H1 (cell line): ENCODE results near the gene TSPAN32. TPM values are rescaled to one million over a fixed set of nuclear protein-coding genes. Genes with fewer than 3 reads are reported as not detected.

Source experiments
- CTCF ChIA-PET: fragments of 300-600 bp; sonication (Branson Sonifier 250); formaldehyde crosslinking; loops from one replicate; lab custom pipeline; 2021; ENCODE audit not compliant: partially characterized antibody; lab: Charles Lee
- POLR2A ChIA-PET: fragments of 300-600 bp; sonication (Branson Sonifier 250); formaldehyde crosslinking; loops from one replicate; lab custom pipeline; 2021; ENCODE audit warnings: inconsistent platforms; ENCODE audit not compliant: partially characterized antibody; lab: Charles Lee
- DNase-seq, 2 experiments: peaks; one replicate each; pipeline versions ENCODE4 v3.0.0 to v3.0.0-alpha.2; 2010 to 2022; ENCODE audit warnings: low spot score in 2 of 2, low read depth in 1 of 2, mixed read lengths in 1 of 2
- FAIRE-seq: peaks from 2 replicates; lab custom pipeline; 2011; peaks lifted over from hg19 to GRCh38; lab: Jason Lieb, UNC
- H2AFZ ChIP-seq: 2 replicates; pipeline ENCODE4 v1.8.1; 2012; ENCODE audit warnings: low read length, inconsistent platforms
- H2AK5ac ChIP-seq: 2 replicates; pipeline ENCODE4 v1.6.1; 2013; ENCODE audit warnings: low read depth, low read length
- H2BK120ac ChIP-seq: replicated peaks from 2 replicates; pipeline ENCODE3; 2013; ENCODE audit warnings: low read depth, low read length, inconsistent platforms
- H2BK12ac ChIP-seq: 2 replicates; pipeline ENCODE4 v1.6.1; 2013; ENCODE audit warnings: low read depth, low read length
- H2BK15ac ChIP-seq: 2 replicates; pipeline ENCODE4 v1.6.1; 2013; ENCODE audit warnings: low read length
- H2BK20ac ChIP-seq: 2 replicates; pipeline ENCODE4 v1.6.1; 2013; ENCODE audit warnings: low read length
- H2BK5ac ChIP-seq: 2 replicates; pipeline ENCODE4 v1.6.1; 2013; ENCODE audit warnings: low read depth, low read length
- H3K14ac ChIP-seq: 2 replicates; pipeline ENCODE4 v1.6.1; 2013; ENCODE audit warnings: inconsistent platforms; ENCODE audit not compliant: insufficient read length
- H3K18ac ChIP-seq: 2 replicates; pipeline ENCODE4 v1.6.1; 2013; ENCODE audit warnings: low read length; ENCODE audit errors: extremely low read depth
- H3K23ac ChIP-seq: 2 replicates; pipeline ENCODE4 v1.6.1; 2013; ENCODE audit warnings: inconsistent platforms; ENCODE audit not compliant: insufficient read length
- H3K23me2 ChIP-seq: 2 replicates; pipeline ENCODE4 v1.6.1; 2013; ENCODE audit warnings: low read depth, low read length
- H3K27ac ChIP-seq: 2 replicates; pipeline ENCODE4 v1.6.1; 2011; ENCODE audit warnings: low read depth, low read length, inconsistent platforms
- H3K27me3 ChIP-seq, 4 experiments: replicated peaks in 1 of 4; 1 replicate in 1 of 4; 2 replicates in 3 of 4; pipeline versions ENCODE4 v1.6.1 to v1.8.1; 2011 to 2013; ENCODE audit warnings: low read length in 3 of 4, mild to moderate bottlenecking in 3 of 4, inconsistent platforms in 2 of 4, mixed read lengths in 2 of 4, moderate library complexity in 1 of 4; ENCODE audit not compliant: control insufficient read depth in 3 of 4, insufficient read depth in 3 of 4; ENCODE audit errors: extremely low read depth in 1 of 4
- H3K36me3 ChIP-seq, 4 experiments: 2 replicates each; pipeline versions ENCODE4 v1.6.1 to v1.8.1; 2011 to 2013; ENCODE audit warnings: mild to moderate bottlenecking in 4 of 4, low read length in 3 of 4, moderate library complexity in 2 of 4, control low read depth in 1 of 4, inconsistent platforms in 1 of 4; ENCODE audit not compliant: insufficient read depth in 4 of 4, control insufficient read depth in 2 of 4
- H3K4ac ChIP-seq: replicated peaks from 2 replicates; pipeline ENCODE3; 2013; ENCODE audit warnings: low read length, low read depth, mixed read lengths, inconsistent platforms; ENCODE audit not compliant: insufficient read length
- H3K4me1 ChIP-seq, 4 experiments: replicated peaks in 1 of 4; 1 replicate in 1 of 4; 2 replicates in 3 of 4; pipeline versions ENCODE4 v1.6.1 to v1.8.1; 2011 to 2013; ENCODE audit warnings: low read length in 3 of 4, inconsistent platforms in 2 of 4, mixed read lengths in 1 of 4; ENCODE audit not compliant: insufficient read depth in 4 of 4, control insufficient read depth in 3 of 4
- H3K4me2 ChIP-seq, 2 experiments: 2 replicates each; pipeline versions ENCODE4 v1.6.1 to v1.8.1; 2011 to 2013; ENCODE audit warnings: low read depth in 2 of 2, low read length in 2 of 2, control low read depth in 1 of 2, inconsistent platforms in 1 of 2, mild to moderate bottlenecking in 1 of 2; ENCODE audit not compliant: insufficient read depth in 1 of 2
- H3K4me3 ChIP-seq, 4 experiments: fragments of 200-600, 300-600 bp in 1 of 4; sonication (generic), shearing (Covaris generic), sonication (Bioruptor Twin) in 1 of 4; 2 replicates each; pipeline versions ENCODE4 v1.5.1 to v1.8.1; 2011 to 2016; ENCODE audit warnings: low read length in 4 of 4, low read depth in 3 of 4, control low read depth in 2 of 4, inconsistent platforms in 2 of 4, mild to moderate bottlenecking in 2 of 4, mixed read lengths in 1 of 4, moderate library complexity in 1 of 4; ENCODE audit not compliant: insufficient read depth in 2 of 4; ENCODE audit errors: extremely low read depth in 1 of 4
- H3K56ac ChIP-seq: replicated peaks from 2 replicates; pipeline ENCODE3; 2013; ENCODE audit warnings: low read depth, mild to moderate bottlenecking, mixed read lengths, low read length, inconsistent platforms; ENCODE audit not compliant: insufficient read length
- H3K79me1 ChIP-seq: 2 replicates; pipeline ENCODE4 v1.6.1; 2013; ENCODE audit warnings: low read depth, low read length, control low read depth
- H3K79me2 ChIP-seq, 2 experiments: 2 replicates each; pipeline versions ENCODE4 v1.6.1 to v1.8.1; 2012 to 2013; ENCODE audit warnings: low read length in 2 of 2, mild to moderate bottlenecking in 2 of 2, inconsistent platforms in 1 of 2; ENCODE audit not compliant: insufficient read depth in 2 of 2, control insufficient read depth in 1 of 2
- H3K9ac ChIP-seq, 4 experiments: replicated peaks in 1 of 4; 1 replicate in 1 of 4; 2 replicates in 3 of 4; pipeline versions ENCODE4 v1.6.1 to v1.8.1; 2011 to 2013; ENCODE audit warnings: low read depth in 3 of 4, low read length in 3 of 4, control low read depth in 2 of 4, mild to moderate bottlenecking in 2 of 4, moderate library complexity in 2 of 4, inconsistent platforms in 1 of 4; ENCODE audit errors: extremely low read depth in 1 of 4
- H3K9me3 ChIP-seq, 2 experiments: 2 replicates each; pipeline versions ENCODE4 v1.6.1 to v1.8.1; 2012 to 2013; ENCODE audit warnings: mild to moderate bottlenecking in 2 of 2, moderate library complexity in 2 of 2, control low read depth in 1 of 2, inconsistent platforms in 1 of 2, low read depth in 1 of 2, low read length in 1 of 2, mixed read lengths in 1 of 2; ENCODE audit not compliant: insufficient read depth in 2 of 2
- H4K20me1 ChIP-seq, 2 experiments: replicated peaks in 1 of 2; 2 replicates each; pipeline versions ENCODE3 to v1.8.1; 2011 to 2013; ENCODE audit warnings: inconsistent platforms in 2 of 2, low read length in 2 of 2, mild to moderate bottlenecking in 1 of 2; ENCODE audit not compliant: insufficient read depth in 2 of 2, control insufficient read depth in 1 of 2
- H4K5ac ChIP-seq: 2 replicates; pipeline ENCODE4 v1.6.1; 2013; ENCODE audit warnings: low read length, low read depth, mixed read lengths, inconsistent platforms; ENCODE audit not compliant: insufficient read length
- H4K8ac ChIP-seq: 2 replicates; pipeline ENCODE4 v1.8.0; 2013; ENCODE audit warnings: mild to moderate bottlenecking, moderate library complexity, low read length, inconsistent platforms; ENCODE audit not compliant: insufficient read depth; ENCODE audit errors: extremely low read depth
- H4K91ac ChIP-seq: replicated peaks from 2 replicates; pipeline ENCODE3; 2013; ENCODE audit warnings: low read length, mixed read lengths, inconsistent platforms; ENCODE audit not compliant: insufficient read length
- FOSL1 ChIP-seq: IDR thresholded peaks from 2 replicates; pipeline ENCODE4 v1.6.1; 2011; ENCODE audit warnings: mild to moderate bottlenecking, low read depth, low read length, moderate library complexity; ENCODE audit not compliant: insufficient read depth
- WGBS, 2 experiments: shearing (Covaris generic) in 1 of 2; methylation state at CpG; one replicate each; pipeline versions ENCODE4 v1.1.6 to v1.1.7; 2013 to 2015; ENCODE audit warnings: low lambda C conversion rate in 2 of 2, mixed read lengths in 2 of 2, inconsistent platforms in 1 of 2, low coverage in 1 of 2, missing lambda C conversion rate in 1 of 2; ENCODE audit not compliant: insufficient replicate concordance in 2 of 2, insufficient coverage in 1 of 2, insufficient read length in 1 of 2; ENCODE audit errors: extremely low coverage in 1 of 2, missing lambda C conversion rate in 1 of 2; 5-methylcytosine and 5-hydroxymethylcytosine counted together
- polyA plus RNA-seq, 7 experiments: library from polyadenylated mRNA; depleted of rRNA in 3 of 7; stranded (reverse) in 5 of 7; unstranded in 2 of 7; fragments of >200 nt in 5 of 7; fragments of 200-250 nt in 2 of 7; gene quantifications; 1 replicate in 5 of 7; 2 replicates in 1 of 7; 4 replicates in 1 of 7; pipeline versions ENCODE4 v1.2.1 to v1.2.3, GENCODE V29; 2011 to 2013; ENCODE audit warnings: missing spikeins in 2 of 7, mixed read lengths in 2 of 7
- total RNA-seq: library from RNA; stranded (reverse); fragmentation: NEBNext Ultra II Directional; extraction: Animal tissue kit (Norgen Biotek cat#: 25700); gene quantifications from 2 replicates; pipeline ENCODE4 v1.2.1, GENCODE V29; 2021

TSPAN32 gene
- total and polyA plus RNA-seq, 2 of the 8 experiments (the other 6 are each of a cell fraction or from before 2014, with no cell fraction given): not detected

GRCh38 chr11:2298131-2298794 is 3.5 kb upstream of the TSPAN32 start:
- no peak overlapping the region for H4K91ac ChIP-seq
- H3K23me2 ChIP-seq: no peaks in the 10 kb centered on the region
- POLR2A ChIA-PET: interaction anchor here (1.7 kb wide), 1 partner anchor 102 kb away, joined by 5 read pairs; the partner anchor contains the start of gene TSSC4
- 87% methylated on average over 14 of the region's 14 CpGs; no CpG with 5 or more reads in 1 of the 2 experiments for WGBS, 2 experiments
- no peak overlapping the region for H2BK120ac ChIP-seq
- no peak overlapping the region for H2BK12ac ChIP-seq
- no peak overlapping the region for H3K18ac ChIP-seq
- peaks cover 0 to 2% of the 10 kb centered on the region in 2 experiments for H4K20me1 ChIP-seq
- no peak overlapping the region for H3K9ac ChIP-seq
- no peak overlapping the region for H3K14ac ChIP-seq
- CTCF ChIA-PET: interaction anchor here (0.8 to 14.9 kb wide), 31 partner anchors 9 to 136 kb away, joined by 3 to 333 read pairs (median 6); partner anchors contain the start of gene TSSC4
- no peak for TF ChIP-seq FOSL1
- H4K5ac ChIP-seq: no peak overlapping the region
- DNase-seq (peak in 1 of 2 experiments; percentile 23), FAIRE-seq (no peak)
- no peak overlapping the region for H2AK5ac ChIP-seq
- H3K79me2 ChIP-seq: no peaks in the 10 kb centered on the region
- no peak overlapping the region for H2BK15ac ChIP-seq
- no peak overlapping the region for H2BK20ac ChIP-seq
- H3K27me3 ChIP-seq: peaks cover 0 to 2% (median under 1%) of the 10 kb centered on the region in 4 experiments; a peak in 2 of 7 replicates
- H3K4me2 ChIP-seq: no peak overlapping the region
- no peak overlapping the region for H2AFZ ChIP-seq
- H3K23ac ChIP-seq: no peak overlapping the region
- H3K79me1 ChIP-seq: no peaks in the 10 kb centered on the region
- H3K56ac ChIP-seq: no peak overlapping the region
- no peak overlapping the region for H4K8ac ChIP-seq
- H3K4me3 ChIP-seq: no peak overlapping the region
- no peaks in the 10 kb centered on the region for H3K9me3 ChIP-seq
- no peaks in the 10 kb centered on the region for H3K36me3 ChIP-seq
- H3K4ac ChIP-seq: no peak overlapping the region
- H3K4me1 ChIP-seq: no peaks in the 10 kb centered on the region
- H3K27ac ChIP-seq: no peak overlapping the region
- H2BK5ac ChIP-seq: no peak overlapping the region
